Fibroblast of the aortic adventitia (primary cell): ENCODE data around the gene DNAJC5G. TPM values are rescaled to one million over a fixed set of nuclear protein-coding genes. Genes with fewer than 3 reads are reported as not detected.

ENCODE experiments used
- DNase-seq: peaks from one replicate; pipeline ENCODE4 v3.0.0-alpha.2; 2010; ENCODE audit warnings: low read depth
- H3K4me3 ChIP-seq: 2 replicates; pipeline ENCODE4 v1.5.1; 2011; ENCODE audit warnings: low read depth, mild to moderate bottlenecking, control low read depth, low read length, moderate library complexity
- total RNA-seq: library from RNA; depleted of rRNA; stranded (reverse); fragments of >200 nt; gene quantifications from 2 replicates; pipeline ENCODE4 v1.2.3, GENCODE V29; 2012; ENCODE audit warnings: low replicate concordance
- TF ChIP-seq, protein P1 (sequence below): IDR thresholded peaks from 2 replicates; pipeline ENCODE4 v1.5.1; 2011; ENCODE audit warnings: mild to moderate bottlenecking, low read length, control low read depth, inconsistent platforms; ENCODE audit not compliant: insufficient read depth

The DNAJC5G gene, protein sequence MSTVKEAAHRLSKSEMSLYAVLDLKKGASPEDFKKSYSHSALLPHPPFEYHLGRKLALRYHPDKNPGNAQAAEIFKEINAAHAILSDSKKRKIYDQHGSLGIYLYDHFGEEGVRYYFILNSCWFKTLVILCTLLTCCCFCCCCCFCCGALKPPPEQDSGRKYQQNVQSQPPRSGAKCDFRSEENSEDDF
- not detected in 2 replicates for total RNA-seq

DNA sequence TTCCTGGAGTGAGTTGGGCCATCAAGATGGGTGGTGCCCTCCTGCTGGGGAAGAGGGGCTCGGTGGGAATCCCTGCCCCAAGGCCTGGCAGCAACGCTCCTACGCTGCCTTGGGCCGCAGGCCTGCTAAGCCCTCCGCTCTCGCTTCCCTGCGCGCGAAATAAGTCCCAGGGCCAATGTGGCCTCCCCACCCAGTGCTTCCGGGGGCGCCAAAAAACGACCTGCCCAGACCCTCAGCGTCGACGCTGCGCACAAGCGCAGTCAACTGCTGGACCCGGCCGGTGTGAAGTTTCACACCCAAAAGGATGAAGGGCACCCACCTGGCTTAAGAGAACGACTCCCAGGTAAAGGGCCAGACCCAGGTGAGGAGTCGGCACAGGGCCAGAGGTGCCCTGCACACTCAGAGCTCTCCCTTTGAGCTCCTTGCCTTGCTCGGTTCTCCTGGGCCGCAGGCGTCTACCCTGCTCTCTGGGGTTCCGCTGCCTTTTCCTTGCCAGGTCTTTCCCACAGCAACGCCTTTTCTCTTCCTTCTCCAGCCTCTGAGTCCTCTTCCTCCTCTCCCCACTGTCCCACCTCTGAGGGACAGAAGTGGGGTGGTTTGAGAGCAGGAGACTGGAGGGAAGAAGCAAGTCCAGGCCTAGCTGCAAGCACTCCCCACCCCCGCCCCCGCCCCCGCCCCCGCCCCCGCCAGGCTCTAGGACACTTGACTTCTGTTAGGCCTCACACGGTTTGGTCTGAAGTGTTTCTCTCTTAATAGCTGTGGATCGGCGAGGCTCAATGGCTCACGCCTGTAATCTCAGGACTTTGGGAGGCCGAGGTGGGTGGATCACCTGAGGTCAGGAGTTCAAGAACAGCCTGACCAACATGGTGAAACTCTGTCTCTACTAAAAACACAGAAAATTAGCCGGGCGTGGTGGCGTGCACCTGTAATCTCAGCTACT lies at the start of gene DNAJC5G:
Gene DNAJC5G, plus strand, starts transcription at position 223 of the 940 bp plus-strand sequence. CDS start 1,296 bp downstream, outside the sequence.
- no peak for DNase-seq
- TF ChIP-seq, protein P1, sequence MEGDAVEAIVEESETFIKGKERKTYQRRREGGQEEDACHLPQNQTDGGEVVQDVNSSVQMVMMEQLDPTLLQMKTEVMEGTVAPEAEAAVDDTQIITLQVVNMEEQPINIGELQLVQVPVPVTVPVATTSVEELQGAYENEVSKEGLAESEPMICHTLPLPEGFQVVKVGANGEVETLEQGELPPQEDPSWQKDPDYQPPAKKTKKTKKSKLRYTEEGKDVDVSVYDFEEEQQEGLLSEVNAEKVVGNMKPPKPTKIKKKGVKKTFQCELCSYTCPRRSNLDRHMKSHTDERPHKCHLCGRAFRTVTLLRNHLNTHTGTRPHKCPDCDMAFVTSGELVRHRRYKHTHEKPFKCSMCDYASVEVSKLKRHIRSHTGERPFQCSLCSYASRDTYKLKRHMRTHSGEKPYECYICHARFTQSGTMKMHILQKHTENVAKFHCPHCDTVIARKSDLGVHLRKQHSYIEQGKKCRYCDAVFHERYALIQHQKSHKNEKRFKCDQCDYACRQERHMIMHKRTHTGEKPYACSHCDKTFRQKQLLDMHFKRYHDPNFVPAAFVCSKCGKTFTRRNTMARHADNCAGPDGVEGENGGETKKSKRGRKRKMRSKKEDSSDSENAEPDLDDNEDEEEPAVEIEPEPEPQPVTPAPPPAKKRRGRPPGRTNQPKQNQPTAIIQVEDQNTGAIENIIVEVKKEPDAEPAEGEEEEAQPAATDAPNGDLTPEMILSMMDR: no peak
- H3K4me3 ChIP-seq: no peak within 1 kb of the TSS

DNA sequence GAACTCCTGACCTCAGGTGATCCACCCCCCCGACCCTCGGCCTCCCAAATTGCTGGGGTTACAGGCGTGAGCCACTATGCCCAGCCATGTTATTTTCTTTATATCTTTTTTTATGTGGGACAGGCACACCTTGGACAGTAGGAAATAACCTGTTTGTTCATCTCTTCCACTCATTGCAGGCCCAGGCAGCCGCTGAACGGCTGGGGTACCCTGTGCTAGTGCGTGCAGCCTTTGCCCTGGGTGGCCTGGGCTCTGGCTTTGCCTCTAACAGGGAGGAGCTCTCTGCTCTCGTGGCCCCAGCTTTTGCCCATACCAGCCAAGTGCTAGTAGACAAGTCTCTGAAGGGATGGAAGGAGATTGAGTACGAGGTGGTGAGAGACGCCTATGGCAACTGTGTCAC lies 49.7 kb upstream of the DNAJC5G start:
- no peak for DNase-seq
- no peak overlapping the region for H3K4me3 ChIP-seq
- TF ChIP-seq, protein P1: no peak

DNA sequence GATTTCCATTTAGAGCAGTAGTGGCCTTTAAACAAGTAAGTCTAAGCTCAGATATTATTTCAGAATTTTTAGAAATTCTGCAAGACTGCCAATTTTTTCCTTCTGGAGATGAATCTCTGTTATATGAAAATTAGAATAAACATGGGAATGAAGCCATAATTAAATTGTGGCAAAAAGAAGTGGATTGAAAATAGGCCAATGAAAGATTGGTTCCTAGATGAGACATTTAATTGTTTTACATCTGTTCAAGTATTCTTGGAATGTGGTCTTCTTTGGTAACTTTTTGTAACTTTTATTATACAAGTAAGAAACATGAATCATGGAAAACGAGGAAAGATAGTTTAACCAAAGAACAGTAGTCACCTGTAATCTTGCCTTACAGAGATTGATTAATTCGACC lies 47.7 kb upstream of the DNAJC5G start:
- DNase-seq: no peak
- H3K4me3 ChIP-seq: no peak overlapping the region
- TF ChIP-seq, protein P1: no peak

DNA sequence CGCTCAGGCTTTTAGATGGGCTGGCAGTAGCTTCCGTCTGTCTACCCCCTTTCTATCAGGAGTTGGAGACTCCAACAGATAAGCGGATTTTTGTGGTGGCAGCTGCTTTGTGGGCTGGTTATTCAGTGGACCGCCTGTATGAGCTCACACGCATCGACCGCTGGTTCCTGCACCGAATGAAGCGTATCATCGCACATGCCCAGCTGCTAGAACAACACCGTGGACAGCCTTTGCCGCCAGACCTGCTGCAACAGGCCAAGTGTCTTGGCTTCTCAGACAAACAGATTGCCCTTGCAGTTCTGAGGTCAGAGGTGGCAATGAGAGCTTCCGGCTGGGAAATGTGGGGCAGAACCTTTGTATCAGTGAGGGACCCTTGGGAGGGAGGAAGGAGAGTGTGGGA lies 43.3 kb upstream of the DNAJC5G start:
- DNase-seq: no peak
- TF ChIP-seq, protein P1: no peak
- no peak overlapping the region for H3K4me3 ChIP-seq

DNA sequence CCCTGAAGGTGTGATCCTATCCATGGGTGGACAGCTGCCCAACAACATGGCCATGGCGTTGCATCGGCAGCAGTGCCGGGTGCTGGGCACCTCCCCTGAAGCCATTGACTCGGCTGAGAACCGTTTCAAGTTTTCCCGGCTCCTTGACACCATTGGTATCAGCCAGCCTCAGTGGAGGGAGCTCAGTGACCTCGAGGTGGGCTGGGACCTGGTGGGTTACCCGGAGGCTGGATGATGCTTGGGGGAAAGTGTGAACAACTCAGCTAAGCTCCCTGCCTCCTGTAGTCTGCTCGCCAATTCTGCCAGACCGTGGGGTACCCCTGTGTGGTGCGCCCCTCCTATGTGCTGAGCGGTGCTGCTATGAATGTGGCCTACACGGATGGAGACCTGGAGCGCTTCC lies 41.9 kb upstream of the DNAJC5G start:
- no peak overlapping the region for H3K4me3 ChIP-seq
- DNase-seq: no peak

DNA sequence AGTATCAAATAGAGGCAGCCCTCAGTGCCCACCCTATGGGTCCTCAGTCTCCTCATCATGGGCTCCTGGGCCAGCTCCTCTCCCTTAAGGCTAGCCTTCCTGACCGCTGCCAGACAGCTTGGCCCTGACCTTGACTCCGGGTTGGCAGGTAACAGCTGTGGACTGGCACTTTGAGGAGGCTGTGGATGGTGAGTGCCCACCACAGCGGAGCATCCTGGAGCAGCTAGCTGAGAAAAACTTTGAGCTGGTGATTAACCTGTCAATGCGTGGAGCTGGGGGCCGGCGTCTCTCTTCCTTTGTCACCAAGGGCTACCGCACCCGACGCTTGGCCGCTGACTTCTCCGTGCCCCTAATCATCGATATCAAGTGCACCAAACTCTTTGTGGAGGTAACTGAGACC lies 39.1 kb upstream of the DNAJC5G start:
- TF ChIP-seq, protein P1: no peak
- no peak overlapping the region for H3K4me3 ChIP-seq
- no peak for DNase-seq

More for the DNA sequence above, 41.9 kb upstream of the DNAJC5G start:
- TF ChIP-seq, protein P1: no peak
